ENCODE data around the gene MRGPRG.

DNA sequence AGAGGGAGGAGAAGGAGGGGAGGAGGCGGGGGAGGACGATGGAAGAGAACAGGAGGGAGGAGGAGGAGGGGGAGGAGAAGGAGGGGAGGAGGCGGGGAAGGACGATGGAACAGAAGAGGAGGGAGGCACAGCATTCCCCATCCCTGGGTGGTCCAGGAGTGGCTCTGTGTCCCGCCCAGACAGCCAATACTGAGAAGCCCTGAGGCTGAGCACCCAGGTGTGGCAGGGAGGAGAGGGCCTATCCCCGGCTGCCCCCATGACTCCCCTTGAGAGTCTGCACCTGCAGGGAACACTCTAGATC is 12.9 kb upstream of the MRGPRG start:
- TF ChIP-seq MAFK (IDR thresholded peaks at IDR 0.05; ENCODE audit: low read depth, low read length): no peak
- TF ChIP-seq, protein P1, sequence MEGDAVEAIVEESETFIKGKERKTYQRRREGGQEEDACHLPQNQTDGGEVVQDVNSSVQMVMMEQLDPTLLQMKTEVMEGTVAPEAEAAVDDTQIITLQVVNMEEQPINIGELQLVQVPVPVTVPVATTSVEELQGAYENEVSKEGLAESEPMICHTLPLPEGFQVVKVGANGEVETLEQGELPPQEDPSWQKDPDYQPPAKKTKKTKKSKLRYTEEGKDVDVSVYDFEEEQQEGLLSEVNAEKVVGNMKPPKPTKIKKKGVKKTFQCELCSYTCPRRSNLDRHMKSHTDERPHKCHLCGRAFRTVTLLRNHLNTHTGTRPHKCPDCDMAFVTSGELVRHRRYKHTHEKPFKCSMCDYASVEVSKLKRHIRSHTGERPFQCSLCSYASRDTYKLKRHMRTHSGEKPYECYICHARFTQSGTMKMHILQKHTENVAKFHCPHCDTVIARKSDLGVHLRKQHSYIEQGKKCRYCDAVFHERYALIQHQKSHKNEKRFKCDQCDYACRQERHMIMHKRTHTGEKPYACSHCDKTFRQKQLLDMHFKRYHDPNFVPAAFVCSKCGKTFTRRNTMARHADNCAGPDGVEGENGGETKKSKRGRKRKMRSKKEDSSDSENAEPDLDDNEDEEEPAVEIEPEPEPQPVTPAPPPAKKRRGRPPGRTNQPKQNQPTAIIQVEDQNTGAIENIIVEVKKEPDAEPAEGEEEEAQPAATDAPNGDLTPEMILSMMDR (IDR thresholded peaks at IDR 0.05; ENCODE audit: control extremely low read depth in 1 of 3, insufficient read depth in 1 of 3, low read depth in 1 of 3, low read length in 3 of 3): no peak
- no peak for TF ChIP-seq SIX5 (IDR thresholded peaks at IDR 0.05; ENCODE audit: low read depth, low read length)
- TF ChIP-seq POLR2AphosphoS5 (IDR thresholded peaks at IDR 0.05; ENCODE audit: low read depth, low read length): no peak
- TF ChIP-seq, protein P2, sequence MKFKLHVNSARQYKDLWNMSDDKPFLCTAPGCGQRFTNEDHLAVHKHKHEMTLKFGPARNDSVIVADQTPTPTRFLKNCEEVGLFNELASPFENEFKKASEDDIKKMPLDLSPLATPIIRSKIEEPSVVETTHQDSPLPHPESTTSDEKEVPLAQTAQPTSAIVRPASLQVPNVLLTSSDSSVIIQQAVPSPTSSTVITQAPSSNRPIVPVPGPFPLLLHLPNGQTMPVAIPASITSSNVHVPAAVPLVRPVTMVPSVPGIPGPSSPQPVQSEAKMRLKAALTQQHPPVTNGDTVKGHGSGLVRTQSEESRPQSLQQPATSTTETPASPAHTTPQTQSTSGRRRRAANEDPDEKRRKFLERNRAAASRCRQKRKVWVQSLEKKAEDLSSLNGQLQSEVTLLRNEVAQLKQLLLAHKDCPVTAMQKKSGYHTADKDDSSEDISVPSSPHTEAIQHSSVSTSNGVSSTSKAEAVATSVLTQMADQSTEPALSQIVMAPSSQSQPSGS (IDR thresholded peaks at IDR 0.05; ENCODE audit: low read length): no peak
- TF ChIP-seq TCF12 (IDR thresholded peaks at IDR 0.05; ENCODE audit: low read depth, low read length): no peak
- TF ChIP-seq SP2 (IDR thresholded peaks at IDR 0.05; ENCODE audit: low read length): no peak
- TF ChIP-seq, protein P3, sequence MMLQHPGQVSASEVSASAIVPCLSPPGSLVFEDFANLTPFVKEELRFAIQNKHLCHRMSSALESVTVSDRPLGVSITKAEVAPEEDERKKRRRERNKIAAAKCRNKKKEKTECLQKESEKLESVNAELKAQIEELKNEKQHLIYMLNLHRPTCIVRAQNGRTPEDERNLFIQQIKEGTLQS (IDR thresholded peaks at IDR 0.05; ENCODE audit: insufficient read depth, low read depth, low read length): no peak
- no peak for TF ChIP-seq POLR2A (IDR thresholded peaks at IDR 0.05; ENCODE audit: control extremely low read depth in 1 of 2, low read depth in 2 of 2, low read length in 2 of 2)
- no peak for TF ChIP-seq YY1 (IDR thresholded peaks at IDR 0.05; ENCODE audit: low read depth, low read length)
- no peak for TF ChIP-seq TBP (IDR thresholded peaks at IDR 0.05; ENCODE audit: low read depth, low read length)
- TF ChIP-seq EGR1 (IDR thresholded peaks at IDR 0.05; ENCODE audit: borderline replicate concordance, low read depth, low read length): no peak
- TF ChIP-seq ZNF274 (IDR thresholded peaks at IDR 0.05; ENCODE audit: borderline replicate concordance, extremely low read depth, low read length): no peak
